ENCODE data around the gene SELENOS.

Gene SELENOS

DNA sequence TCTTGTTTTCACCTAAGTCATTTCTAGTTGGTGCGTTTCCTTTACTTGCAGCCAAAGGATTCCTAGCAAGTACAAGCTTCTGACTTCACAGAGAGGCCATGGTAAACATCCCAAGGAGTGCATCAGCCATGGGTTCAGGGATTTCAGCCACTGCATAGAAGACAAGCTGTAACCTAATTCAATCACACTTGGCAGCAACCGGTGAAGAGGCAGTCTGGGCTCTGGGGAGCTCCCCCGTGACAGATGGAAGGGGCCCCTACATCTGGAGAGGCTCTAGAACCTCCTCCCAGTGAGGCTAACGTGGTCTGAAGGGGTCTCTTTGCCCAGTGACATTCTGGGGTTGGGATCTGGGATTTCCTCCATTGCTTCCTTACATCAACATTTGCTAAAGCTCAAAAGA, 26.1 kb upstream of the SELENOS start:
- Histone ChIP-seq H2AFZ (no peak overlapping the region), H3K79me2 (no peaks in the 10 kb centered on the region), H3K9ac (no peak overlapping the region), H3K4me1 (no peaks in the 10 kb centered on the region), H3K27ac (no peak overlapping the region), H3K9me3 (ENCODE audit: control insufficient read depth, low read length) (no peaks in the 10 kb centered on the region), H3K4me2 (ENCODE audit: low read length) (no peak overlapping the region), H3K4me3 (ENCODE audit: low read depth, low read length) (no peak overlapping the region), H3K36me3 (ENCODE audit: control insufficient read depth, insufficient read depth, low read length) (no peaks in the 10 kb centered on the region), H3K27me3 (ENCODE audit: control insufficient read depth, insufficient read depth, low read length) (no peaks in the 10 kb centered on the region)
- TF ChIP-seq CTCF (IDR thresholded peaks at IDR 0.05): no peak

GRCh38 chr15:101296418-101297405, 19.4 kb upstream of the SELENOS start:
- Histone ChIP-seq H2AFZ (no peak overlapping the region), H3K4me1 (peaks cover 3% of the 10 kb centered on the region), H3K27ac (no peak overlapping the region), H3K79me2 (peaks cover 16% of the 10 kb centered on the region), H3K36me3 (ENCODE audit: control insufficient read depth, insufficient read depth, low read length) (no peaks in the 10 kb centered on the region), H3K27me3 (ENCODE audit: control insufficient read depth, insufficient read depth, low read length) (no peaks in the 10 kb centered on the region), H3K9me3 (ENCODE audit: control insufficient read depth, low read length) (no peaks in the 10 kb centered on the region), H3K4me3 (ENCODE audit: low read depth, low read length) (peak overlapping the region; percentile 81), H3K9ac (no peak overlapping the region), H3K4me2 (ENCODE audit: low read length) (peak overlapping the region; percentile 73)
- TF ChIP-seq CTCF (IDR thresholded peaks at IDR 0.05): no peak

DNA sequence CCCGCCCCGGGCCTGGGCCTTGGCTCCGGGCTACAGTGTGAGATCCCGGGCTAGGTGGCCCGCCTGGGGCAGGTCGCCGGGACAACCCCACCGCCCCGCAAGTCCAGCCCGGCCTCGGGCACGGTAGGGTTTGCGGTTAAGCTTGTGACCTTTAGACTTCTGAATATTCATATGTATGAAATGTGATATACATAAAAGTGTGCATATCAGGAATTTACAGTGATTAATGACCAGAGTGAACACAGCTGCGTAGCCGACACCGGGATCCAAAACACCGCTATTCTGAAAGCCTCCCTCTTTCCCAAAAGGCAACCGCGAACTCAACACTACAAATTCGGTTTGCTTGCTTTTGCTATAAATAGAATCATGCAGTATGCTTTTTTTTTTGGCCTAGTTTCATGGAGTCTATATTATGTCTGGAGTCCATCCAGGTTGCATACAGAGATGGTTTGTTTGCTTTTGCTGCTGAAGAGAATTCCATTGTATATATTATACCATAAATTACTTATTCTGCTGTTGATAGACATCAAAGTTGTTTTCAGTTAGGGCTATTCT, 18.4 kb upstream of the SELENOS start:
- Histone ChIP-seq H3K4me2 (ENCODE audit: low read length) (peak overlapping the region; percentile 73), H3K4me1 (peaks cover 3% of the 10 kb centered on the region), H3K79me2 (peaks cover 19% of the 10 kb centered on the region), H3K4me3 (ENCODE audit: low read depth, low read length) (peak overlapping the region; percentile 81), H3K9ac (no peak overlapping the region), H3K36me3 (ENCODE audit: control insufficient read depth, insufficient read depth, low read length) (no peaks in the 10 kb centered on the region), H3K27ac (peak overlapping the region; percentile 75), H3K9me3 (ENCODE audit: control insufficient read depth, low read length) (no peaks in the 10 kb centered on the region), H3K27me3 (ENCODE audit: control insufficient read depth, insufficient read depth, low read length) (no peaks in the 10 kb centered on the region), H2AFZ (peak overlapping the region; percentile 62)
- TF ChIP-seq CTCF (IDR thresholded peaks at IDR 0.05): no peak

GRCh38 chr15:101294731-101295606, 17.7 kb upstream of the SELENOS start, which contains the start of gene SNRPA1:
Gene SNRPA1, minus strand, starts transcription at chr15:101295248. Its CDS starts 70 bp downstream, at chr15:101295178.
- H3K9ac ChIP-seq: peak within 1 kb of the TSS; percentile 25
- H3K4me3 ChIP-seq (ENCODE audit: low read depth, low read length): peak within 1 kb of the TSS; percentile 81
- H3K27ac ChIP-seq: peak within 1 kb of the TSS; percentile 75
- no peaks in the 10 kb centered on the region for H3K27me3 ChIP-seq (ENCODE audit: control insufficient read depth, insufficient read depth, low read length)
- no peaks in the 10 kb centered on the region for H3K9me3 ChIP-seq (ENCODE audit: control insufficient read depth, low read length)
- peaks cover 19% of the 10 kb centered on the region for H3K79me2 ChIP-seq
- TF ChIP-seq CTCF (IDR thresholded peaks at IDR 0.05): no peak
- peaks cover 3% of the 10 kb centered on the region for H3K4me1 ChIP-seq
- H3K4me2 ChIP-seq (ENCODE audit: low read length): peak within 1 kb of the TSS; percentile 80
- H3K36me3 ChIP-seq (ENCODE audit: control insufficient read depth, insufficient read depth, low read length): no peaks in the 10 kb centered on the region
- peak within 1 kb of the TSS; percentile 62 for H2AFZ ChIP-seq
